Ovary (tissue), 9 donors: ENCODE data around the gene PLCB4. TPM values are rescaled to one million over a fixed set of nuclear protein-coding genes. Genes with fewer than 3 reads are reported as not detected.

Experiments used
- DNase-seq, 5 donors: peaks; one replicate each; pipeline ENCODE4 v3.0.0-alpha.2; 2019 to 2020
- H3K27ac ChIP-seq, 2 donors: fragments of 200-600 bp; one replicate each; pipeline versions ENCODE4 v1.5.1 to v1.8.0; 2019 to 2022
- H3K27me3 ChIP-seq: fragments of 200-600 bp; one replicate; pipeline ENCODE4 v1.8.0; 2022
- H3K36me3 ChIP-seq: fragments of 200-600 bp; sonication (generic); one replicate; pipeline ENCODE4 v1.5.1; 2019
- H3K4me1 ChIP-seq: one replicate; pipeline ENCODE4 v1.8.1; 2013; ENCODE audit warnings: mild to moderate bottlenecking, moderate library complexity; ENCODE audit not compliant: insufficient read depth
- H3K4me3 ChIP-seq: fragments of 200-600 bp; sonication (generic); one replicate; pipeline ENCODE4 v1.5.1; 2017
- H3K9me3 ChIP-seq, 2 donors: fragments of 200-600 bp in 1 of 2; sonication (generic) in 1 of 2; one replicate each; pipeline versions ENCODE4 v1.5.1 to v1.8.1; 2013 to 2019; ENCODE audit warnings: mild to moderate bottlenecking in 1 of 2, moderate library complexity in 1 of 2
- EP300 ChIP-seq: sonication (generic); formaldehyde crosslinking; IDR thresholded peaks from one replicate; pipeline ENCODE4 v1.6.1; 2017; ENCODE audit warnings: antibody characterized with exemption
- POLR2A ChIP-seq: fragments of 450-650 bp; IDR thresholded peaks from one replicate; pipeline ENCODE4 v1.6.1; 2017; ENCODE audit warnings: antibody characterized with exemption, mild to moderate bottlenecking, moderate library complexity
- WGBS, 3 donors: extraction: QIAGEN DNeasy Blood & Tissue Kit in 1 of 3; methylation state at CpG; one replicate each; pipeline versions ENCODE4 v1.1.5 to v1.1.7; 2013 to 2017; 5-methylcytosine and 5-hydroxymethylcytosine counted together
- intact Hi-C, 4 donors: fragments of 100-400 bp; cut with DNase I; formaldehyde crosslinking; loops; one replicate each; pipeline versions ENCODE4 v1.11.0 to v1.15.1; 2022 to 2023
- polyA plus RNA-seq, 2 donors: library from polyadenylated mRNA; stranded (reverse); fragments of 200-250 nt in 1 of 2; fragments of 350-450 nt in 1 of 2; fragmentation: Illumina TruSeq in 1 of 2; extraction: RNeasy Lipid Tissue Mini Kit (QIAGEN cat#74804) in 1 of 2; gene quantifications; one replicate each; pipeline ENCODE4 v1.2.3, GENCODE V29; 2013 to 2014
- total RNA-seq, 7 donors: library from RNA; depleted of rRNA in 2 of 7; stranded (reverse); fragments of >200 nt in 2 of 7; fragmentation: NEBNext Ultra II Directional in 3 of 7; extraction: Animal tissue kit (Norgen Biotek cat#: 25700) in 3 of 7; gene quantifications; one replicate each; pipeline versions ENCODE4 v1.1.0 to v1.2.4, GENCODE V29; 2016 to 2023
- TF ChIP-seq, protein P1 (sequence below), 3 donors: fragments of 450-650 bp in 2 of 3; fragments of 200-600 bp in 1 of 3; IDR thresholded peaks; one replicate each; pipeline versions ENCODE4 v1.5.1 to v1.8.0; 2016 to 2022; ENCODE audit warnings: antibody characterized with exemption in 3 of 3, mild to moderate bottlenecking in 1 of 3
- donor health status: DM: no; HTN: no; CAD: no; lungs with moderate emphysema.
- donor health status: DM: no; HTN: no; CAD: no.
- donor health status: Bipolar disorder and iron deficiency.
- donor health status: DM: yes; HTN: yes; CAD: no.
- donor health status: DM: no; HTN: no; CAD: no.
- donor health status: DM: yes; HTN: yes; CAD: no.

The PLCB4 gene
- total and polyA plus RNA-seq, 9 donors: 2.8 to 11.8 (median 5.6) TPM

DNA sequence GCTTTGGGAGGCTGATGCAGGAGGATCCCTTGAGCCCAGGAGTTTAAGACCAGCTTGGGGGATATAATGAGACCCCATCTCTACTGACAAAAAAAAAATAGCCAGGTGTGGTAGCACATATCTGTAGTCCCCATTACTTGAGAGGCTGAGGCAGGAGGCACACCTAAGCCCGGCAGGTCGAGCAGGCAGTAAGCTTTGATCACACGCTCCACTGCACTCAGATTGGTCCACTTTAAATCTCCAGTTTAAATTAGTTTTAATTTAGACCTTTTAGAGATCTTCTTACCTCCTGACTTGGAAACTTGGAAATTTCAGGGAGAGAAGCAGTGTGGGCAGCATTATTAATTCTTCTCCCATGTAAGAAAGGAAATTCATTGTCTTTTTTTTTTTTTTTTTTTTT is 16.8 kb upstream of the PLCB4 start:
- TF ChIP-seq EP300: no peak
- TF ChIP-seq, protein P1, sequence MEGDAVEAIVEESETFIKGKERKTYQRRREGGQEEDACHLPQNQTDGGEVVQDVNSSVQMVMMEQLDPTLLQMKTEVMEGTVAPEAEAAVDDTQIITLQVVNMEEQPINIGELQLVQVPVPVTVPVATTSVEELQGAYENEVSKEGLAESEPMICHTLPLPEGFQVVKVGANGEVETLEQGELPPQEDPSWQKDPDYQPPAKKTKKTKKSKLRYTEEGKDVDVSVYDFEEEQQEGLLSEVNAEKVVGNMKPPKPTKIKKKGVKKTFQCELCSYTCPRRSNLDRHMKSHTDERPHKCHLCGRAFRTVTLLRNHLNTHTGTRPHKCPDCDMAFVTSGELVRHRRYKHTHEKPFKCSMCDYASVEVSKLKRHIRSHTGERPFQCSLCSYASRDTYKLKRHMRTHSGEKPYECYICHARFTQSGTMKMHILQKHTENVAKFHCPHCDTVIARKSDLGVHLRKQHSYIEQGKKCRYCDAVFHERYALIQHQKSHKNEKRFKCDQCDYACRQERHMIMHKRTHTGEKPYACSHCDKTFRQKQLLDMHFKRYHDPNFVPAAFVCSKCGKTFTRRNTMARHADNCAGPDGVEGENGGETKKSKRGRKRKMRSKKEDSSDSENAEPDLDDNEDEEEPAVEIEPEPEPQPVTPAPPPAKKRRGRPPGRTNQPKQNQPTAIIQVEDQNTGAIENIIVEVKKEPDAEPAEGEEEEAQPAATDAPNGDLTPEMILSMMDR (IDR thresholded peaks at IDR 0.05): no peak
- TF ChIP-seq POLR2A: no peak
- Histone ChIP-seq H3K4me1 (no peaks in the 10 kb centered on the region), H3K9me3 (no peaks in the 10 kb centered on the region), H3K4me3 (no peak overlapping the region), H3K27me3 (no peaks in the 10 kb centered on the region), H3K36me3 (no peaks in the 10 kb centered on the region), H3K27ac (no peak overlapping the region)
- intact Hi-C loops: no loop called here
- no peak for DNase-seq
- 74 to 97% (median 84%) methylated on average over 3 of the region's 3 CpGs for WGBS, 3 donors

DNA sequence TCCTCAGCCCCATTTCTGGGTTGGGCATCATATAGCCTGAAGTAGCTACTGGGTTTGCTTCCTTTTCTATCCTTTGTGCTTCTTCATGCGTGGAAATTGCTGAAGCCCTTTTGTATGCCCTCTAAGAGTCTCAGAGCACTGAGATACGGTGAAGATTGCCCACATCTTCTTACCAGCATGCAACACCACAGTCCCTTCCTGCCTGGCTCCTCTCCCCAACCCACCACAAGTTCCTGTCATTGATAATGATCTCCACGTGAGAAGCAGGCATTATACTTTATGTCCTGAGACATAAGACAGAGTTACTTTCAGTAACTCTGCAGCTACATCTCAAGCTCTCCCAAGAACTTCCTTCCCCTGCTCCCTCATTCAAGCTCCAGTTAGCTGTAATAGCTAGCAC is 15.8 kb upstream of the PLCB4 start:
- no peaks in the 10 kb centered on the region for H3K27me3 ChIP-seq
- H3K9me3 ChIP-seq: no peaks in the 10 kb centered on the region
- no peak overlapping the region for H3K27ac ChIP-seq
- H3K36me3 ChIP-seq: no peaks in the 10 kb centered on the region
- TF ChIP-seq EP300 (no peak), POLR2A (no peak)
- TF ChIP-seq, protein P1 (IDR thresholded peaks at IDR 0.05): no peak
- intact Hi-C loops: no loop called here
- H3K4me3 ChIP-seq: no peak overlapping the region
- DNase-seq: no peak
- H3K4me1 ChIP-seq: no peaks in the 10 kb centered on the region
- 68 to 86% (median 78%) methylated on average over 3 of the region's 3 CpGs for WGBS, 3 donors

DNA sequence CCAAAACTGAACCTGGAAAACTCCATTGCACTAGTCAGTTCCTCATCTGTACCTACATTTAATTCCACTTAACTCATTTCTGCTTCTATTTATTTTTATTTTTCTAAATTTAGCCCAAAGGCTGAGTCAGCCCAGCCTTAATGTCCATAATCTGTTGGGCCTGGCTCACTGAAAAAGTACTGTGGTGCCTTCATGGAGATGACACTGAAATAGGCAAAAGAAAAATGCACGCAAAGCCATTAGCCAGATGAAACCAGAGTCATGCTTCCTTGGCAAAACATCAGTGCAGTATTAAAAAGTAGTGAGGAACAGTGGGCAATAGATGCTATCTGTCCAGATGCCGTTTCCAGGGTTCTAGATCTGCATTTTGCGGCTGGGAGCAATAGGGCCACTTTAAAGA is 14.7 kb upstream of the PLCB4 start:
- DNase-seq: no peak
- Histone ChIP-seq H3K27me3 (no peaks in the 10 kb centered on the region), H3K4me1 (no peaks in the 10 kb centered on the region), H3K36me3 (no peaks in the 10 kb centered on the region), H3K9me3 (no peaks in the 10 kb centered on the region), H3K27ac (no peak overlapping the region), H3K4me3 (no peak overlapping the region)
- intact Hi-C loops: no loop called here
- 80 to 84% (median 83%) methylated on average over 3 of the region's 3 CpGs for WGBS, 3 donors
- TF ChIP-seq POLR2A (no peak), EP300 (no peak)
- TF ChIP-seq, protein P1 (IDR thresholded peaks at IDR 0.05): no peak

DNA sequence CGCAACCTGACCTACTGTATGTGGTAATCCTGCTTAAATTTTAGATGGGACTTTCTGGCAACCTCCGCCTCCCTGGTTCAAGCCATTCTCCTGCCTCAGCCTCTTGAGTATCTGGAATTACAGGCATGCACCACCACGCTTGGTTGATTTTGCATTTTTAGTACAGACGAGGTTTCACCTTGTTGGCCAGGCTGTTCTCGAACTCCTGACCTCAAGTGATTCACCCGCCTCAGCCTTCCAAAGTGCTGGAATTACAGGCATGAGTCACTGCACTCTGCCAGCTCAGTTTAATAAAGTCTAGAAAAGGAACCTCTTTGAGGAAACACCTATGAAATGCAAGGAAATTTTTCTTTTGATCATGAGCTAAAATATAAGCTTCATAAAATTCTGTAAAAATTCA is 9.0 kb upstream of the PLCB4 start:
- TF ChIP-seq POLR2A (no peak), EP300 (no peak)
- Histone ChIP-seq H3K4me1 (no peaks in the 10 kb centered on the region), H3K9me3 (no peaks in the 10 kb centered on the region), H3K27ac (no peak overlapping the region), H3K36me3 (no peaks in the 10 kb centered on the region), H3K27me3 (no peaks in the 10 kb centered on the region), H3K4me3 (no peak overlapping the region)
- WGBS, 3 donors: 68 to 71% (median 69%) methylated on average over 6 of the region's 6 CpGs
- no peak for DNase-seq
- intact Hi-C loops: loop anchor here in 1 of 4 donors (10.0 kb wide), 1 partner anchor 205 kb away; no protein-coding TSS in a partner anchor

DNA sequence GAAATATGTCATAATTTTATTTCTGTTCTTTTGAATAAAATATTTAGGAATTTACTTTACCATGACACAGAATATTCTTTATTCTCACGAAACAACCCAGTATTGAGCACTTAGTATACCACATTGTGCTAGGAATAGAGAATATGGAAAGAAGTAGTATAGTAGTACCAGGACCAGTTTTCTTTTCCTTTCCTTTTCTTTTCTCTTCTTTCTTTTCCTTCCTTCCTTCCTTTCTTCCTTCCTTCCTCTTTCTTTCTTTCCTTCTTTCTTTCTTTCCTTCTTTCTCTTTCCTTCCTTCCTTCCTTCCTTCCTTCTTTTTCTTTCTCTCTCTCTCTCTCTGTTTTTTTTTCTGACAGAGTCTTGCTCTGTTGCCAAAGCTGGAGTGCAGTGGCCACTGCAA is 7.5 kb upstream of the PLCB4 start:
- 90 to 98% (median 98%) methylated on average over 1 of the region's 1 CpG for WGBS, 3 donors
- intact Hi-C loops: loop anchor here in 1 of 4 donors (10.0 kb wide), 1 partner anchor 207 kb away; no protein-coding TSS in a partner anchor
- no peak overlapping the region for H3K27ac ChIP-seq
- no peak for DNase-seq
- H3K4me1 ChIP-seq: no peaks in the 10 kb centered on the region
- H3K27me3 ChIP-seq: no peaks in the 10 kb centered on the region
- H3K36me3 ChIP-seq: no peaks in the 10 kb centered on the region
- no peak overlapping the region for H3K4me3 ChIP-seq
- H3K9me3 ChIP-seq: no peaks in the 10 kb centered on the region
- TF ChIP-seq POLR2A (no peak), EP300 (no peak)
- TF ChIP-seq, protein P1 (IDR thresholded peaks at IDR 0.05): no peak
